ENCODE data around the gene RPLP2.

Gene RPLP2

DNA sequence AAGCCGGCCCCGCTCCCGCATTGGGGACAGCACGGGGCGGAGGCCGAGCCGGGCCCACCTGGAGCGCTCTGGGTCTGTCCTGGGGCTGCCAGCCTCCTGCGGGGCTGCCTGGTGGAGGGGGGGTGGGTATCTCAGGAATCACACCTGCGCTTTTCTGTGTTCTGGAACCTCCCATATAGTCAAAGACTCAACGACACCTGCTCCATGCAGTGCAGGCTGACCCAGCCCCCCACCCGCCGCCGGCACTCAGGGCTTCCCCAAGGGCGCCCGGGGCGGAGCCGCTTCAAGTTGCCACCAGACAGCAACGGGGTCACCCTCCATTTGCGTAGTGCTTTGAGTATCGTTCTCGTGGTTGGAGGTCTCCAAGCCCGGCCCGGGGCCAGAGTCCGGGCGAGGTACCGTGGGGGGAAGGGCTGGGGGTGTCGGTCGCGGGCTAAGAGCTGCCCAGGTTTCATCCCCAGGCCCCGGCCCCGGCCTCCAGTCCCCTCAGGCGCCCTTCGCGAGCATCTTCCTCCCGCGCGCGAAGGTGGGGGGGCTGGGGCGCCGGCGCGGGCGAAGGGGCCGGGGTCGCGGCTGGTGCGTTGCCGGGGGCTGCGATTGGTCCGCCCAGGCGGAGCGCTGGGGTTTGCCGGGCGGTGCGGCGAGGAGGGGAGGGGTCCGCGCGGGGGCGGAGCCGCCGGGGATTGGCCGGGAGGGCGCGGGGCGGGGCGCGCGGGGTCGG is 39.5 kb downstream of the RPLP2 start:
- DNase-seq (ENCODE audit: low read depth in 3 of 3), result peak in 1 of 3 experiments; percentile 50

DNA sequence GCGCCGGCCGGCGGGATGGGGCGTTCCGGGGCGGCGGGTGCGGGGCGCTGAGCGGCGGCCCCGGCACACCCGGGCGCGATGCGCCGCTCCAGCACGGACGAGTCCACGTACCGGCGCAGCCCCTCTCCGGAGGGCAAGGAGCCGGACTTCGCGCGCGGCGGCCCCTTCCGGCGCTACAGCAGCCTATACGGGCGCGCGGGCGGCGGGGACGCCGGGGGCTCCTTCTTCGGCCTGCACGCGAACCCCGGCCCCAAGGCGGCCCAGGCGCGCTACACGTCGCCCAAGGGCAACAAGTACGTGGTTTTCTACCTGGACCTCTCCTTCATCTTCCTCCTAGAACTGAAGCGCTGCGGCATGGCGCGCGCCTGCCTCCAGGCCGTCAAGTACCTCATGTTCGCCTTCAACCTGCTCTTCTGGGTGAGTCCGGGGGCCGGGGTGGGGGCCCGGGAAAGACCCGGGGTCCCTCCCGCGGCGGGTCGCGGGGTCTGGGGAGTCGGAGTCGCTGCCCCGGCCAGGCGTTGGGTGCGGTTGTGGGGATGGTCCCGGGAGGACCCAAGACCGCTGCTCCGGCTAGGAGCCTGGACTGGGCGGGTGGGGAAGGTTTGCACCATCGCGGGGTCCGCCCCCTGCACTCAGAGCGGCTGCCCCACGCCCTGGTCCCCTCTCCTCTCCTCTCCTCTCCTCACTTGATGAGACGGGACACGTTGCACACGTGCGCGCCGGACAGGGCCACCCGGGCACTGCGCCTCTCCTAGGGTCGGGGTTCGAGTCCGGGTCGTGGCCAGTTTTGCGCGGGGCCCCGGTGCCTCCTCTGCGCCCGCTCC is 40.4 kb downstream of the RPLP2 start:
- DNase-seq (ENCODE audit: low read depth in 3 of 3), result no peak

- DNase-seq (ENCODE audit: low read depth in 3 of 3), result no peak
These were observed 41.3 kb downstream of the RPLP2 start for GRCh38 chr11:850775-851763.

GRCh38 chr11:852762-853161 is 43.0 kb downstream of the RPLP2 start:
- no peak for DNase-seq (ENCODE audit: low read depth in 3 of 3)

DNA sequence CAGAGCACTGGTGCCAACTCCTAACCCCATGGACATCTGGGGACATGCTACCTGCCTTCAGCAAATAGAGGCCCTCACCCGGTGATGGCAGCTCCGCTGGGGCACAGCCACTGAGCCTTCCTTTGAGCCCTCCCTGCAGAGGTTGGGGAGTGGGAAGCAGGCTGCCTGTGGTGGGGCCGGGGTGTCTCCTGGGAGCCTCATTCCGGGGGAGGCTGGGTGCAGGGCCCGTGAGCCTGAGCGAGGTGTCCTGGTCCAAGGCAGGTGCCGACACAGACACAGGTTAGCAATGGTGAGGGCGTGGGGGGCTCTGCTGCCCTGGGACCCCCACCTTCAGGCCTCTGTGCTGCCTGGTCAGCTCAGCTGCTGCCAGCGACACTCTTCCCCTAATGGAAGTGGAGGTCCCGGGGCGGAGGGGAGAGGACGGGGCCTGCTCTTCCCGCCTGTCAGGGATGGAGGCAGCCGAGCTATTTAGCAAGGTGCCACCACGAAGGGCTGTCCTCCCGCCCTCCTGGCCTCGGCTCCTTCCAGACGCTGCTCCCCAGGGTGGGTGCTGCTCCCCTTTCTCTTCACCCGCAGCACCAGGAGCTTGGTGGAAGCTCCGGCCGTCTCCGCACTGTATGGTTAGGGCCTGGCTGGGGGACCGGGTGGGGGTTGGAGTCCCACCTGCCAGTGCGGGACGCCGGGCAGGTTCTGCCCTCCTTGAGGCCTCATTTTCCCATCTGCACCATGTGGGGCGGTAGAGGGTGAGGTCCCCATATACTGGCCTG is 44.1 kb downstream of the RPLP2 start:
- DNase-seq (ENCODE audit: low read depth in 3 of 3), result no peak

- no peak for DNase-seq (ENCODE audit: low read depth in 3 of 3)
These were observed 45.0 kb downstream of the RPLP2 start for GRCh38 chr11:854601-855329.

DNA sequence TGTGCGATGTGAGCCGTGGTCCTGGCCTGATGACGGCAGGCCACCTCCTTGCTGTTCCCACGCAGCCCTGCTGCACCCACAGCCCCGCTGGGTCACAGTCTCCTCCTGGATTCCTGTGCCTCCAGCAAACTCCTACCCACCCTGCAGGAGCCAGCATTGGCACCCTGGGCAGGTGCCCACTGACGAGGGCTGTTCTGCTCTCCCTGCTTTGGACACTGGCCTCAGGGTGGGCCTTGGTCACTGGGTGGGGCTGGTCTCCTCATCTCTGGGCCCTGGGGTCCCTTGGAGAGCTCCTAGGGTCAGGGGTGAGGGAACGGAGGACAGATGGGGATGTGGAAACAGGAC is 45.5 kb downstream of the RPLP2 start:
- no peak for DNase-seq (ENCODE audit: low read depth in 3 of 3)

DNA sequence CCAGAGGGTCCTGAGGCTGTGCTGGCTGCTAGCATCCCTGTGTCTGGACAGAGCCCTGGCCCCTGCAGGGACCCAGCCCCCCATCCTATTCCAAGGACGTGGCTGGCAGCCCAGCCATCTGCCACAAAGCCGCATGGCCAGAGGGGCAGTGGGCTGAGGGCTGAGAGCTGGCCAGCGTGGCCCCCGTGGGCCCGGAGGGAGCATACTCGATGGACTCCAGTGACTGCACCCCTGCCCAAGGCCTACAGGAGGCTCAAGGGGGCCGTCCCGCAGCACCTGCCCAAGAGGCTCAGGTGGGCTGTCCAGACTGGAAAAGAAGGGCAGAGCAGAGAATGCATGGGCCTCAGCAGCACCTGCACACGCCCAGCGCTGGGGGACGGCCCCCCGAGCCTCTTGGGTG is 46.0 kb downstream of the RPLP2 start:
- DNase-seq (ENCODE audit: low read depth in 3 of 3), result no peak

DNA sequence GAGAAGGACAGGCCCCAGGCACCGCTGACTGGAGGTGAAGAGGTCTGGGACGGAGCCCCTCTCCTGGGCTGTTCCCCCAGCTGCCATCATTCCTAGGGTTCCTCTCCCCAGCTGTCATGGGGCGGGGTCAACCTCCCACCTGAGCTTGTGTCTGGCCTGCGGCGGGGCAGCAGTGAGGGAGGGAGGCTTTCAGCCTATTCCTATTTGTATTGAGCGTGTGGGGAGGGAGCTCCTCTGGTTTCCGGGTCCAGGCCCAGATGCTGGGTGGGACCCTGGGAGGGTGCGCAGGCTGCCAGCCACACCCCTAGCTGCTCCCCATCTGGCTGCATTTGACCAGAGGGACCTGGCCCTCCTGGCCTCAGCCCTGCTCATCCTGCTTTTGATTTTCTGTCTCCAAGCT is 46.6 kb downstream of the RPLP2 start:
- no peak for DNase-seq (ENCODE audit: low read depth in 3 of 3)

DNA sequence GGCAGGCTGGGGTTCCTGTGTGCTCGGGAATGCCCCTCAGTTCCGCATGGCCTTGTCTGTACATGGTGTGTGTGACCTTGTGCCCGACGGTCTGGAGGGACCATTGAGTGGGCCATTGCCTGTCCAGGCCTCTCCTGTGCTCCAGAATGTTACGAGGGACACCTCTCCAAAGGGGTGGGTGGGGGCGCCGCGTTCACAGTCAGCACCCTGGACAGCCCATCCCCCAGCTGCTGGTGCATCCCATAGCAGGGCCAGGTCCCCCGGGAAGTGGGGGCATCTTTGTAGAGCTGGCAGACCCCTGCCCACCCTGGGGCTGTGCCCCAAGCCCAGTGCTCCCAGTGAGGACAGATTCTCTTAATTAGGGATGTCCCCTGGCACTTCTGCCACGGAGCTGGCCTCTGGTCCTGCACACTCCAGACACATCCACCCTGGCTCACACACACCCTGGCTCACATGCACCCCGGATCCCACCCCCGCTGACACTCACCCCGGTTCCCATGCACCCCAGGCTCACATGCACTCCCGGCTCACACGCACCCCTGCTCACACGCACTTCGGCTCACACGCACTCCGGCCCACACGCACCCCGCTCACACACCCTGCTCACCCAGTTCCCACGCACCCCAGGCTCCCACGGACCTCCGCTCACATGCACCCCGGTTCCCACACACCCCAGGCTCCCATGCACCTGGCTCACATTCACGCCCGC is 48.4 kb downstream of the RPLP2 start:
- no peak for DNase-seq (ENCODE audit: low read depth in 3 of 3)

GRCh38 chr11:858762-859339 is 49.1 kb downstream of the RPLP2 start:
- no peak for DNase-seq (ENCODE audit: low read depth in 3 of 3)

DNA sequence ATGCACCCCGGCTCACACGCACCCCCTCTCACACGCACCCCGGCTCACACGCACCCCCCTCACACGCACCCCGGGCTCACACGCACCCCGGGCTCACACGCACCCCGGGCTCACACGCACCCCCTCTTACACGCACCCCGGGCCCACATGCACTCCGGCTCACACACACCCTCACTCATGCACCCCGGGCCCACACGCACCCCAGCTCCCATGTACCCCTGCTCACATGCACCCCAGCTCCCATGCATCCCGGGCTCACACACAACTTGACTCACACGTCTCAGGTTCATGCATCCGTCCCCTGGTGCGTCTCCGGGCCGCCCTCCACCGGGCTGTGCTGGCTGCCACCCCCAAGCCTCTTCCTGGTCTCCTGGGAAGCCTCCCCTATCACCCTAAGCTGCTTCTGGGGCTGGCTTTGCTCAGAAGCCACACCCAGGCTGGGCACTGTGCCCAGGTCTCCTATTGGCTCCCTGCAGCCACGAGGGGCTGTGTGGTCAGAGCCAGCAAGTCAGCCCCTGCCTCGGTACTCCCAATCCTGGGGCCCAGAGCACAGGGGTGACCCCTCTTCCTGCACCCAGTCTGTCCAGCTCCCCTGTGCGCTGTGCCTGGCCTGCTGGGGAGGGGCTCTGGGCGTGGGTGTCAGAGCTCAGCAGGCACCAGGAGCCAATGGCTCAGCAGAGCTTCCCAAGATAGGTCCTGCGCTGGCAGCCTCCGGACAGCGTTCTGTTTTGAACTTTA is 49.8 kb downstream of the RPLP2 start:
- DNase-seq (ENCODE audit: low read depth in 3 of 3), result no peak

DNA sequence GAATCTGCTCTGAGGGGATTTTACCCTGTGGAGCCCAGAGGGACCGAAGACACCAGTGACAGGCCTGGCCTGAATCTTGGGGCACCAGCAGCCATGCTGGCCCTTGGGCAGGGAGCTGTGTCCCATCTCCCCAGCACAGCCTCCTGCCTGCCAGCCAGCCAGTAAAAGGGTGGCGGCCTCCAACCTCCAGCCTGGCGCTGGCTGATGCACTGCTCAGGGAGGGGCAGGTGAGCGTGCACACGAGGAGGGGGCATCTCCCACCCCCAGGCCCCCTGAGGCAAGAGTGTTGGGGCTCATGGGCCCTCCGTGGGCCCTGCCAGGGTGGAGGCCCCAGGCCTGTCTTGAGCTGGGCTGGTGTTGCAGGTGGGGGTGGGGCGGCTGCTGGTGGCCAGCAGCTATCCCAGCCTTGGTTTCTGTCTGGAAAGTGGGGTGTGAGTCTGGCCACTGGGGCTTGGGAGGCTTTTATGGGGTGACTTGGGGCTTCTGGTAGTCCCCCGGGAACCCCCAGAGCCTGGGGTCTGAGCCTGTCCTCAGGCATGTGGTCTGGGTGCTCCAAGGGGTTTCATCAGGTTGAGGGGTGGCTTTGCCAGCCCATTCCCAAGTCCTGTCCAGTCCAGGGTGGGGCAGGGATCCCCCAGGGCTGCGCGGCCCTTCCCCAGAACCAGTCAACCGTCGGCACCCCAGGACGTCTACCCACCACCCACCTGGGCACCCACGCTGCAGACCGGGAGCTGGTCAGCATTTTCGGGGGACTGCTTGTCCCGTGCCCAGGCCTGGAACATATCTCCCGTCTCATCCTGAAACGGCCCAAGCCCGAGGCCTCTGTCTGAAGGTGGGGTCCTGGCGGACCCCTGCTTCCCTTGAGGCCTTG is 50.7 kb downstream of the RPLP2 start:
- DNase-seq (ENCODE audit: low read depth in 3 of 3), result no peak

- DNase-seq (ENCODE audit: low read depth in 3 of 3), result no peak
These were observed 51.3 kb downstream of the RPLP2 start for GRCh38 chr11:861105-861479.

- DNase-seq (ENCODE audit: low read depth in 3 of 3), result no peak
These were observed 52.4 kb downstream of the RPLP2 start for GRCh38 chr11:862081-862661.
